Liver (tissue), 9 donors: ENCODE measurements around the gene PSEN1. TPM values are rescaled to one million over a fixed set of nuclear protein-coding genes. Genes with fewer than 3 reads are reported as not detected.

Experiments
- DNase-seq: peaks from one replicate; pipeline ENCODE4 v3.0.0-alpha.2; 2017; ENCODE audit warnings: low spot score
- H3K27ac ChIP-seq, 2 donors: one replicate each; pipeline ENCODE4 v1.7.0; 2013; ENCODE audit warnings: inconsistent platforms in 2 of 2, low read length in 2 of 2, control low read depth in 1 of 2, low read depth in 1 of 2, mild to moderate bottlenecking in 1 of 2
- H3K27me3 ChIP-seq, 4 donors: one replicate each; pipeline versions ENCODE4 v1.6.1 to v1.7.0; 2013; ENCODE audit warnings: low read length in 3 of 4, inconsistent platforms in 1 of 4, mild to moderate bottlenecking in 1 of 4, moderate library complexity in 1 of 4; ENCODE audit not compliant: control insufficient read depth in 4 of 4, insufficient read depth in 4 of 4
- H3K36me3 ChIP-seq, 4 donors: one replicate each; pipeline versions ENCODE4 v1.6.1 to v1.7.0; 2013; ENCODE audit warnings: low read length in 3 of 4, mild to moderate bottlenecking in 3 of 4, low read depth in 1 of 4, moderate library complexity in 1 of 4; ENCODE audit not compliant: control insufficient read depth in 4 of 4, insufficient read depth in 3 of 4
- H3K4me1 ChIP-seq, 4 donors: one replicate each; pipeline versions ENCODE4 v1.6.1 to v1.7.0; 2013; ENCODE audit warnings: low read length in 3 of 4, mild to moderate bottlenecking in 3 of 4, moderate library complexity in 1 of 4; ENCODE audit not compliant: control insufficient read depth in 4 of 4, insufficient read depth in 4 of 4
- H3K4me3 ChIP-seq, 3 donors: one replicate each; pipeline versions ENCODE4 v1.6.1 to v1.7.0; 2013; ENCODE audit warnings: low read length in 3 of 3, control low read depth in 1 of 3, low read depth in 1 of 3, mild to moderate bottlenecking in 1 of 3
- H3K9ac ChIP-seq, 2 donors: one replicate each; pipeline ENCODE4 v1.7.0; 2013; ENCODE audit warnings: low read length in 2 of 2, mild to moderate bottlenecking in 2 of 2, moderate library complexity in 2 of 2, control low read depth in 1 of 2, low read depth in 1 of 2
- H3K9me3 ChIP-seq, 4 donors: one replicate each; pipeline versions ENCODE4 v1.6.1 to v1.7.0; 2013; ENCODE audit warnings: low read length in 3 of 4; ENCODE audit not compliant: control insufficient read depth in 4 of 4
- EGR1 ChIP-seq, 2 donors: IDR thresholded peaks; 2 replicates each; pipeline ENCODE4 v1.6.1; 2016 to 2018; ENCODE audit warnings: antibody characterized with exemption in 2 of 2, low read depth in 2 of 2
- FOXA1 ChIP-seq: IDR thresholded peaks from 2 replicates; pipeline ENCODE4 v1.6.1; 2016; ENCODE audit warnings: antibody characterized with exemption
- FOXA2 ChIP-seq: IDR thresholded peaks from 2 replicates; pipeline ENCODE4 v1.6.1; 2016; ENCODE audit warnings: antibody characterized with exemption
- GABPA ChIP-seq, 2 donors: IDR thresholded peaks in 1 of 2; conservative IDR thresholded peaks in 1 of 2; 2 replicates each; pipeline ENCODE4 v1.6.1; 2016; ENCODE audit warnings: antibody characterized with exemption in 2 of 2, mild to moderate bottlenecking in 1 of 2, moderate library complexity in 1 of 2
- HNF4A ChIP-seq, 2 donors: conservative IDR thresholded peaks; 2 replicates each; pipeline ENCODE4 v1.6.1; 2016; ENCODE audit warnings: antibody characterized with exemption in 2 of 2, mild to moderate bottlenecking in 2 of 2
- HNF4G ChIP-seq: IDR thresholded peaks from 2 replicates; pipeline ENCODE4 v1.6.1; 2016; ENCODE audit warnings: antibody characterized with exemption
- JUND ChIP-seq, 2 donors: IDR thresholded peaks; 2 replicates each; pipeline ENCODE4 v1.6.1; 2016; ENCODE audit warnings: antibody characterized with exemption in 2 of 2
- NR2F2 ChIP-seq: IDR thresholded peaks from 2 replicates; pipeline ENCODE4 v1.6.1; 2016; ENCODE audit warnings: antibody characterized with exemption
- RAD21 ChIP-seq, 2 donors: IDR thresholded peaks; 2 replicates each; pipeline ENCODE4 v1.6.1; 2016; ENCODE audit warnings: antibody characterized with exemption in 2 of 2, mild to moderate bottlenecking in 2 of 2
- RXRA ChIP-seq, 2 donors: IDR thresholded peaks; 2 replicates each; pipeline ENCODE4 v1.6.1; 2017 to 2018; ENCODE audit warnings: antibody characterized with exemption in 2 of 2, mild to moderate bottlenecking in 1 of 2
- SP1 ChIP-seq: IDR thresholded peaks from 2 replicates; pipeline ENCODE4 v1.6.1; 2018; ENCODE audit warnings: antibody characterized with exemption, mild to moderate bottlenecking
- TAF1 ChIP-seq: conservative IDR thresholded peaks from 2 replicates; pipeline ENCODE4 v1.6.1; 2016; ENCODE audit warnings: antibody characterized with exemption, mild to moderate bottlenecking
- YY1 ChIP-seq: IDR thresholded peaks from 2 replicates; pipeline ENCODE4 v1.6.1; 2016; ENCODE audit warnings: antibody characterized with exemption, mild to moderate bottlenecking
- WGBS: extraction: QIAGEN DNeasy Blood & Tissue Kit; methylation state at CpG from one replicate; pipeline ENCODE4 v1.1.7; 2013; 5-methylcytosine and 5-hydroxymethylcytosine counted together
- polyA plus RNA-seq, 2 donors: library from polyadenylated mRNA; stranded (reverse) in 1 of 2; unstranded in 1 of 2; fragments of 200-250 nt in 1 of 2; fragments of >200 nt in 1 of 2; fragmentation: Nextera tagmentation in 1 of 2; extraction: Ambion mirVana in 1 of 2; gene quantifications; one replicate each; pipeline versions ENCODE4 v1.2.1 to v1.2.3, GENCODE V29; 2013 to 2015
- total RNA-seq, 2 donors: library from RNA; depleted of rRNA; stranded (reverse); fragments of >200 nt; gene quantifications; one replicate each; pipeline ENCODE4 v1.2.3, GENCODE V29; 2014
- TF ChIP-seq, protein P1 (sequence below): IDR thresholded peaks from 2 replicates; pipeline ENCODE4 v1.6.1; 2016; ENCODE audit warnings: antibody characterized with exemption
- TF ChIP-seq, protein P2 (sequence below): IDR thresholded peaks from 2 replicates; pipeline ENCODE4 v1.6.1; 2016; ENCODE audit warnings: antibody characterized with exemption
- TF ChIP-seq, protein P3 (sequence below): fragments of 150-350 bp; IDR thresholded peaks from 2 replicates; pipeline ENCODE4 v1.5.1; 2017; ENCODE audit warnings: improper control_type of control experiment, low read depth, low read length; ENCODE audit not compliant: missing input control
- TF ChIP-seq, protein P4 (sequence below): IDR thresholded peaks from 2 replicates; pipeline ENCODE4 v1.6.1; 2016; ENCODE audit warnings: antibody characterized with exemption
- TF ChIP-seq, protein P5 (sequence below): IDR thresholded peaks from 2 replicates; pipeline ENCODE4 v1.6.1; 2016; ENCODE audit warnings: antibody characterized with exemption, mild to moderate bottlenecking
- donor health status: healthy.
- donor health status: healthy.
- donor health status: healthy.
- donor health status: healthy.
- donor health status: healthy.

The PSEN1 gene
- total and polyA plus RNA-seq, 4 donors, result 10.4 to 36.2 (median 19.9) TPM

DNA sequence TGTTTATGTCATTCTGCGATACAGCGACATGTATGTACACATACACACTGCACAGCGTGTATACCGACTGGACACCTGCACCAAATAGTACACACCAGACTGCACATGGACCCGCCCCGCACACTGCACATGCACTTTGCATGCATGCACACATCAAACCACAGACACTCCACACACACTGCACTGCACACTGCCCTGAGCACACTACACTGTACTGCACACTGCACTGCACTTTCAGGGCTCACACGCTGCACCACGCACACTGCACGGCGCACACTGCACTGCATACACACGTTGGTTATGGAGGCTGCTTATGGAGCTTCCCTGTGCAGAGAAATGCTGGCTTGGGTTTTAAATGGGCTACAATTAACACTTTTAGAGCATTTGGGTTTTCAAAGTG is 102.6 kb downstream of the PSEN1 start:
- TF ChIP-seq TAF1 (no peak), RXRA (IDR thresholded peaks at IDR 0.05) (no peak), FOXA2 (no peak), HNF4G (no peak), HNF4A (conservative IDR thresholded peaks at IDR 0.05) (no peak), FOXA1 (no peak), NR2F2 (no peak), GABPA (IDR thresholded peaks at IDR 0.05 in 1 of 2, conservative IDR thresholded peaks at IDR 0.05 in 1 of 2) (no peak), YY1 (no peak), SP1 (no peak), JUND (IDR thresholded peaks at IDR 0.05) (no peak), EGR1 (IDR thresholded peaks at IDR 0.05; ENCODE audit: low read depth in 2 of 2) (no peak), RAD21 (IDR thresholded peaks at IDR 0.05) (no peak)
- TF ChIP-seq, protein P1, sequence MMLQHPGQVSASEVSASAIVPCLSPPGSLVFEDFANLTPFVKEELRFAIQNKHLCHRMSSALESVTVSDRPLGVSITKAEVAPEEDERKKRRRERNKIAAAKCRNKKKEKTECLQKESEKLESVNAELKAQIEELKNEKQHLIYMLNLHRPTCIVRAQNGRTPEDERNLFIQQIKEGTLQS, result no peak
- TF ChIP-seq, protein P2, sequence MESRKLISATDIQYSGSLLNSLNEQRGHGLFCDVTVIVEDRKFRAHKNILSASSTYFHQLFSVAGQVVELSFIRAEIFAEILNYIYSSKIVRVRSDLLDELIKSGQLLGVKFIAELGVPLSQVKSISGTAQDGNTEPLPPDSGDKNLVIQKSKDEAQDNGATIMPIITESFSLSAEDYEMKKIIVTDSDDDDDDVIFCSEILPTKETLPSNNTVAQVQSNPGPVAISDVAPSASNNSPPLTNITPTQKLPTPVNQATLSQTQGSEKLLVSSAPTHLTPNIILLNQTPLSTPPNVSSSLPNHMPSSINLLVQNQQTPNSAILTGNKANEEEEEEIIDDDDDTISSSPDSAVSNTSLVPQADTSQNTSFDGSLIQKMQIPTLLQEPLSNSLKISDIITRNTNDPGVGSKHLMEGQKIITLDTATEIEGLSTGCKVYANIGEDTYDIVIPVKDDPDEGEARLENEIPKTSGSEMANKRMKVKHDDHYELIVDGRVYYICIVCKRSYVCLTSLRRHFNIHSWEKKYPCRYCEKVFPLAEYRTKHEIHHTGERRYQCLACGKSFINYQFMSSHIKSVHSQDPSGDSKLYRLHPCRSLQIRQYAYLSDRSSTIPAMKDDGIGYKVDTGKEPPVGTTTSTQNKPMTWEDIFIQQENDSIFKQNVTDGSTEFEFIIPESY, result no peak
- TF ChIP-seq, protein P3, sequence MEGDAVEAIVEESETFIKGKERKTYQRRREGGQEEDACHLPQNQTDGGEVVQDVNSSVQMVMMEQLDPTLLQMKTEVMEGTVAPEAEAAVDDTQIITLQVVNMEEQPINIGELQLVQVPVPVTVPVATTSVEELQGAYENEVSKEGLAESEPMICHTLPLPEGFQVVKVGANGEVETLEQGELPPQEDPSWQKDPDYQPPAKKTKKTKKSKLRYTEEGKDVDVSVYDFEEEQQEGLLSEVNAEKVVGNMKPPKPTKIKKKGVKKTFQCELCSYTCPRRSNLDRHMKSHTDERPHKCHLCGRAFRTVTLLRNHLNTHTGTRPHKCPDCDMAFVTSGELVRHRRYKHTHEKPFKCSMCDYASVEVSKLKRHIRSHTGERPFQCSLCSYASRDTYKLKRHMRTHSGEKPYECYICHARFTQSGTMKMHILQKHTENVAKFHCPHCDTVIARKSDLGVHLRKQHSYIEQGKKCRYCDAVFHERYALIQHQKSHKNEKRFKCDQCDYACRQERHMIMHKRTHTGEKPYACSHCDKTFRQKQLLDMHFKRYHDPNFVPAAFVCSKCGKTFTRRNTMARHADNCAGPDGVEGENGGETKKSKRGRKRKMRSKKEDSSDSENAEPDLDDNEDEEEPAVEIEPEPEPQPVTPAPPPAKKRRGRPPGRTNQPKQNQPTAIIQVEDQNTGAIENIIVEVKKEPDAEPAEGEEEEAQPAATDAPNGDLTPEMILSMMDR, result no peak
- TF ChIP-seq, protein P4, sequence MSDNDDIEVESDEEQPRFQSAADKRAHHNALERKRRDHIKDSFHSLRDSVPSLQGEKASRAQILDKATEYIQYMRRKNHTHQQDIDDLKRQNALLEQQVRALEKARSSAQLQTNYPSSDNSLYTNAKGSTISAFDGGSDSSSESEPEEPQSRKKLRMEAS, result no peak
- TF ChIP-seq, protein P5, sequence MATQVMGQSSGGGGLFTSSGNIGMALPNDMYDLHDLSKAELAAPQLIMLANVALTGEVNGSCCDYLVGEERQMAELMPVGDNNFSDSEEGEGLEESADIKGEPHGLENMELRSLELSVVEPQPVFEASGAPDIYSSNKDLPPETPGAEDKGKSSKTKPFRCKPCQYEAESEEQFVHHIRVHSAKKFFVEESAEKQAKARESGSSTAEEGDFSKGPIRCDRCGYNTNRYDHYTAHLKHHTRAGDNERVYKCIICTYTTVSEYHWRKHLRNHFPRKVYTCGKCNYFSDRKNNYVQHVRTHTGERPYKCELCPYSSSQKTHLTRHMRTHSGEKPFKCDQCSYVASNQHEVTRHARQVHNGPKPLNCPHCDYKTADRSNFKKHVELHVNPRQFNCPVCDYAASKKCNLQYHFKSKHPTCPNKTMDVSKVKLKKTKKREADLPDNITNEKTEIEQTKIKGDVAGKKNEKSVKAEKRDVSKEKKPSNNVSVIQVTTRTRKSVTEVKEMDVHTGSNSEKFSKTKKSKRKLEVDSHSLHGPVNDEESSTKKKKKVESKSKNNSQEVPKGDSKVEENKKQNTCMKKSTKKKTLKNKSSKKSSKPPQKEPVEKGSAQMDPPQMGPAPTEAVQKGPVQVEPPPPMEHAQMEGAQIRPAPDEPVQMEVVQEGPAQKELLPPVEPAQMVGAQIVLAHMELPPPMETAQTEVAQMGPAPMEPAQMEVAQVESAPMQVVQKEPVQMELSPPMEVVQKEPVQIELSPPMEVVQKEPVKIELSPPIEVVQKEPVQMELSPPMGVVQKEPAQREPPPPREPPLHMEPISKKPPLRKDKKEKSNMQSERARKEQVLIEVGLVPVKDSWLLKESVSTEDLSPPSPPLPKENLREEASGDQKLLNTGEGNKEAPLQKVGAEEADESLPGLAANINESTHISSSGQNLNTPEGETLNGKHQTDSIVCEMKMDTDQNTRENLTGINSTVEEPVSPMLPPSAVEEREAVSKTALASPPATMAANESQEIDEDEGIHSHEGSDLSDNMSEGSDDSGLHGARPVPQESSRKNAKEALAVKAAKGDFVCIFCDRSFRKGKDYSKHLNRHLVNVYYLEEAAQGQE, result no peak
- H3K4me3 ChIP-seq, result no peak overlapping the region
- no peaks in the 10 kb centered on the region for H3K9me3 ChIP-seq
- no peaks in the 10 kb centered on the region for H3K36me3 ChIP-seq
- peaks cover 0 to 6% (median 2%) of the 10 kb centered on the region in 4 donors for H3K27me3 ChIP-seq
- 88% methylated on average over 11 of the region's 11 CpGs for WGBS
- DNase-seq, result no peak
- no peak overlapping the region for H3K9ac ChIP-seq
- no peak overlapping the region for H3K27ac ChIP-seq
- H3K4me1 ChIP-seq, result peaks cover 5 to 34% (median 19%) of the 10 kb centered on the region in 4 donors
